BLaER1 treated with 17β-estradiol and CSF1 and Interleukin-3, amounts not matched to agents 10 nM and 100 nM (cell line): ENCODE measurements around the gene PRDM11.
A peak's percentile ranks its signal among the peaks of the same experiment; 100 is the strongest.

Source experiments
- H3K27ac ChIP-seq, 11 experiments: shearing (Covaris generic); formaldehyde crosslinking; 2 replicates each; pipeline ENCODE4 v1.8.1; 2022
- H3K27me3 ChIP-seq, 11 experiments: shearing (Covaris generic); formaldehyde crosslinking; 2 replicates each; pipeline ENCODE4 v1.8.1; 2022
- H3K36me3 ChIP-seq, 11 experiments: shearing (Covaris generic); formaldehyde crosslinking; 2 replicates each; pipeline ENCODE4 v1.8.1; 2022
- H3K4me1 ChIP-seq, 10 experiments: shearing (Covaris generic); formaldehyde crosslinking; 2 replicates each; pipeline ENCODE4 v1.8.1; 2022
- H3K4me2 ChIP-seq, 11 experiments: shearing (Covaris generic); formaldehyde crosslinking; 2 replicates each; pipeline ENCODE4 v1.8.1; 2022
- H3K4me3 ChIP-seq, 10 experiments: shearing (Covaris generic); formaldehyde crosslinking; 2 replicates each; pipeline ENCODE4 v1.8.1; 2022
- H3K9ac ChIP-seq, 11 experiments: shearing (Covaris generic); formaldehyde crosslinking; 2 replicates each; pipeline ENCODE4 v1.8.1; 2022
- H3K9me3 ChIP-seq, 11 experiments: shearing (Covaris generic); formaldehyde crosslinking; replicated peaks in 1 of 11; 2 replicates each; pipeline ENCODE4 v1.8.1; 2022
- H4K20me1 ChIP-seq, 11 experiments: shearing (Covaris generic); formaldehyde crosslinking; 2 replicates each; pipeline ENCODE4 v1.8.1; 2022
- Cebpa-rat ChIP-seq, 11 experiments: shearing (Covaris generic); IDR thresholded peaks; 2 replicates each; pipeline ENCODE4 v1.8.1; 2022

PRDM11 gene

DNA sequence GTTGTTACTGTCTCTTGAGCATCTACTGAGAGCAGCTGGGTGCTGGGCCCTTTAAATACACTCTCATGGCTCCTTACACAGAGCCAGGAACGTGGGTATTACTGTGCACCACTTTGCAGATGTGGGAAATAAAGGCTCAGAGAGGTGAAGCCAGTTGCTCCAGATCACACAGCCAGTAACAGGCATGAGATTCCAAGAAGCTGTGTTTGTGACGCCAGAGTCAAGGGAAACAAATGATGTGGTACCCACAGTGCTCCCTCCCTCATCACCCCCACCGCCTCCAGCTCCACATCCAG lies 1.4 kb upstream of the PRDM11 start:
- peaks cover 7 to 24% (median 20%) of the 10 kb centered on the region in 10 experiments for H3K4me1 ChIP-seq
- no peak overlapping the region for H3K9ac ChIP-seq
- TF ChIP-seq Cebpa-rat (IDR thresholded peaks at IDR 0.05): no peak
- H3K27me3 ChIP-seq: peaks cover 0 to 6% (median 0%) of the 10 kb centered on the region in 11 experiments; a peak in 1 of 22 replicates
- H3K36me3 ChIP-seq: no peaks in the 10 kb centered on the region
- H3K27ac ChIP-seq: no peak overlapping the region
- H3K4me2 ChIP-seq: peak overlapping the region in 4 of 11 experiments; percentile 93 to 99 (median 96); a peak in 4 of 22 replicates
- peaks cover 0 to 4% (median 0%) of the 10 kb centered on the region in 11 experiments; a peak in 1 of 22 replicates for H3K9me3 ChIP-seq
- peaks cover 0 to 14% (median 0%) of the 10 kb centered on the region in 11 experiments; a peak in 5 of 22 replicates for H4K20me1 ChIP-seq
- H3K4me3 ChIP-seq: no peak overlapping the region

DNA sequence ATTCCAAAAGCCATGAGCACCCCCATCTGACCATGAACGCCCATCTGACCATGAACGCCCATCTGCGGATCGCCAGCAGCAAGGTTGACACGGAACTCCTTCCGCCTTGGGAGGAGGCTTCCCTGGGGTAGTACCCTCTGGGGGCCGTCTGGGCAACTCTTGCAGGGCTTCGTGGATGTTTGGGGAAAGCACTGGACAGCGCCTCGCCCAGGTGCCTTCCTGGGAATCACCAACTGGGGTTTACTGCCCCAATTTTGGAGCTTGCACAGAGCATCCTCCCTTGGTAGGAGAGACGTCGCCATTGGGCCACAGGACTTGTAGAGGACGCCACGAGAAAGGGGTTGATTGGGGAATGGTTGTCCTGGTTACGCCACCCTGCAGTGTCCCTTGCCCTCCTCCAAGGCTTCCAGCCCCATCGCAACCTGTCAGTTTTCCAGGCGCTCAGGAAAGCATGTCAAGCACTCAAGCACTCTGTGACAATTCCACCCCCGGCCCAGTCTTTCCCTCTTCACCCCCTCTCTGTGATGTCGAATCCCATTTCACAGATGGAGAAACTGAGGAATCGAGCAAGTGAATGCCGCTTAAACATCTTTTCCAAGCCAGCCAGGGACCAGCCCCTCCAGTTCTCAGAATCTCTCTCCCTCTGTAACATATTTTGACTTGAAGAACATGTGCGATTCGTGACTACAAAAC lies 914 bp upstream of the PRDM11 start:
- Histone ChIP-seq H3K4me1 (peaks cover 7 to 24% (median 20%) of the 10 kb centered on the region in 10 experiments), H3K4me3 (peak overlapping the region; percentile 67 to 84 (median 80)), H4K20me1 (peaks cover 0 to 19% (median 2%) of the 10 kb centered on the region in 11 experiments; a peak in 6 of 22 replicates), H3K36me3 (no peaks in the 10 kb centered on the region), H3K9me3 (peaks cover 0 to 4% (median 0%) of the 10 kb centered on the region in 11 experiments; a peak in 1 of 22 replicates), H3K27ac (peak overlapping the region; percentile 90 to 98 (median 95); a peak in 19 of 22 replicates), H3K27me3 (peaks cover 0 to 6% (median 0%) of the 10 kb centered on the region in 11 experiments; a peak in 1 of 22 replicates), H3K9ac (peak overlapping the region; percentile 91 to 98 (median 95); a peak in 21 of 22 replicates), H3K4me2 (peak overlapping the region; percentile 83 to 99 (median 93))
- TF ChIP-seq Cebpa-rat (IDR thresholded peaks at IDR 0.05): no peak

DNA sequence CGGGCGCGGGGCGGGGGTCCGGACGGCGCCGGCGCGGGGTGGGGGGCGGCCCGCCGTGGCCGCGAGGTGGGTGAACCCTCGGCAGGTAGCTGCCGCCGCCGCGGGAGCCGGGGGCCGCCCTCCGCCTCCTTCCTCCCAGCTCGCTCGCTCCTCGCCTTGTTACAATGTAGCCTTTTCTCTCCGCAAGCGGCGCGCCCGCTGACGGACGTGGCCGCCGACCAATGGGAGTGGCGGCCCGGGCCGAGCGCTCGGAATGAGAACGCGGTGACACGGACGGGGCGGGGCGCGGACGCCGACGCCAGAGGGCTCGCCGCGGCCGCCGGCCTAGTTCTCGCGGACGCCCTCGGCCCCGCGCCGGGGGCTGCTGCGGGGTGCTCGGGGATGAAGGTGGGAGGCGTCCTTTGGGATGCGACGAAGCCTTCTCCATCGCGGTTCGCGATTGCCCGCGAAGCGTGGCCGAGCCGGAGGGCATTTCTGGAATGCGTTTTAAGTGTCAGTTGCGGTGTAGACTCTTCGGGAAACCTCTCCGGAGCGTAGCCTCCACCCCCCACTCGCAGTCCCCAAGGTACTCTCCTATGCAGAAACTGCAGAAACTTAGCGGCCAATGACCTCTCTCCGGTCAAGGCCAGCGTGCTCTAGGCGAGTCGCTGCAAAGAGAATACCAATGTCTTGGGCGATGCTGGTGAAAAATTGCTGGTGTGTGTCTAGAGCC lies 734 bp downstream of the PRDM11 start:
- peak overlapping the region; percentile 90 to 98 (median 95); a peak in 21 of 22 replicates for H3K27ac ChIP-seq
- peaks cover 0 to 6% (median 0%) of the 10 kb centered on the region in 11 experiments; a peak in 1 of 22 replicates for H3K27me3 ChIP-seq

DNA sequence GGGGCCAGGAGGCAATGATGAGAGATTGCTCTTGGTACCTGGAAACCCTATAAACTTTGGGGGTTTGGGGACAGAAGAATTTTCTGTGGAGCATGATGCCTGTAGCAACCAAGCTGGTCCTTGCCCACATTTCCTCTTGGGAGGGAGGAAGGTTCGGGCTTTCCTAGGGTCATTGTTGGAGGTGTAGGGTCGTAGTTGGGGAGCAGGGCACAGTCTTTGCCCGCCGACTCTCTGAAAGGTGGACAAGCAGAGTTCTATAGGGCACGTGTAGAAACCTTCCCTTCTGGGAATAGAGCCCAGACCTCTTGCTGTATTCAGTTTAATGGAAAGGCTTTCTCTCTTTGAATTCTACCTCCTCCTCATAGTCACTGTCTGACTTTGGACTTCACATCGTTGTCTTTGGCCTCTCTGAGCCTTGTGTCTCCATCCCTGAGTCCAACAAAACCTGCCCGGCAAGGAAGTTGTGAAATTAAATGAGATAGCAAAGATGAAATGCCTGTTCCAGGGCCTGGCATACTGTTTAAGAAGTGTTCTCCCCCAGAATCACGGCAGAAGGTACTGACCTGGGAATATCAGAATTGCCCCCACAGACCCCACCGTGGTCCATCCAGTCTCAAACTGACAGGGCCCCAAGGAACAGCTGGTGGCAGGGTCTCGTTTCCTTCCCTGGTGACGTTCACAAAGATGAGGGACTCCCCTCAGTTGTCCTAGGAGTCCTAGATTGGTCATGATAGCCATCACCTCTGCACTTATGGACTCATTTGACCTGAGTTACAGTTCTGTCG lies 1.6 kb downstream of the PRDM11 start:
- H3K27me3 ChIP-seq: peaks cover 0 to 6% (median 0%) of the 10 kb centered on the region in 11 experiments; a peak in 1 of 22 replicates
- peaks cover 0 to 4% (median 0%) of the 10 kb centered on the region in 11 experiments; a peak in 1 of 22 replicates for H3K9me3 ChIP-seq
- H3K4me1 ChIP-seq: peaks cover 7 to 29% (median 23%) of the 10 kb centered on the region in 10 experiments
- H3K4me3 ChIP-seq: peak overlapping the region; percentile 67 to 84 (median 80)
- peak overlapping the region in 5 of 11 experiments; percentile 90 to 95 (median 94); a peak in 7 of 22 replicates for H3K27ac ChIP-seq
- H3K4me2 ChIP-seq: peak overlapping the region; percentile 89 to 97 (median 94)
- no peaks in the 10 kb centered on the region for H3K36me3 ChIP-seq
- peak overlapping the region; percentile 91 to 98 (median 95) for H3K9ac ChIP-seq
- peaks cover 0 to 44% (median 27%) of the 10 kb centered on the region in 11 experiments; a peak in 16 of 22 replicates for H4K20me1 ChIP-seq
- no peak for TF ChIP-seq Cebpa-rat (IDR thresholded peaks at IDR 0.05)

More for the DNA sequence above, 734 bp downstream of the PRDM11 start:
- Histone ChIP-seq H3K4me3 (peak overlapping the region; percentile 67 to 84 (median 80)), H3K36me3 (no peaks in the 10 kb centered on the region), H3K4me1 (peaks cover 7 to 24% (median 20%) of the 10 kb centered on the region in 10 experiments), H3K9ac (peak overlapping the region; percentile 91 to 98 (median 95)), H4K20me1 (peaks cover 0 to 35% (median 18%) of the 10 kb centered on the region in 11 experiments; a peak in 14 of 22 replicates), H3K9me3 (peaks cover 0 to 4% (median 0%) of the 10 kb centered on the region in 11 experiments; a peak in 1 of 22 replicates), H3K4me2 (peak overlapping the region; percentile 89 to 97 (median 94))
- no peak for TF ChIP-seq Cebpa-rat (IDR thresholded peaks at IDR 0.05)

DNA sequence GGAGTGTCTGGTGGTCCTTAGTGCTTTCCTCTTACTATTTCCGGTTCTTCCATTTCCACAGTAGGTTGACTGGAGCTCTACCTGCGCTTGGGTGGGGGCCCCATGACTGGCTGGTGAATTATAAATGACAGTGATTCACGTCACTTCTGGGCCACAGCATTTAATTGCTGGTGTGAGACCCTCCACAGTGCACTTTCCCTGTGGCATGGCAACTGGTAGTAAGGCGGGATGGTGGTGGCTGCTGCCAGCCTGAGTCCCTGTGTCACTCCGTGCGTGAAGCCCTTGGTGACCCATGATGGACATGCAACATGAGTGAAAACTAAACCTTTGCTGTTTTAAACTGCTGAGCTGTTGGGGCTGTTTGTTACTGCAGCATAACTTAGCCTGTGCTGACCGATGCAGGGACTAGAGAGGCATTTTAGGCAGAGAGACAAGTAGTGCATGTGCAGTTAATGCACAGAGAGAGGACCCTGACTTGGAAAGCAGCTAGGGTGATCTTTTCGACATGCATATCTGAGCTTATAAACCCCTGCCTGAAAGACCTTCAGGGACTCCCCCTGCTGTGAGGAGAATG lies 3.1 kb downstream of the PRDM11 start:
- Histone ChIP-seq H3K27me3 (peaks cover 0 to 6% (median 0%) of the 10 kb centered on the region in 11 experiments; a peak in 1 of 22 replicates), H3K9ac (no peak overlapping the region), H3K9me3 (peaks cover 0 to 4% (median 0%) of the 10 kb centered on the region in 11 experiments; a peak in 1 of 22 replicates), H3K36me3 (no peaks in the 10 kb centered on the region), H3K4me1 (peaks cover 7 to 44% (median 38%) of the 10 kb centered on the region in 10 experiments), H3K4me2 (no peak overlapping the region), H3K4me3 (no peak overlapping the region), H3K27ac (no peak overlapping the region), H4K20me1 (peaks cover 0 to 58% (median 35%) of the 10 kb centered on the region in 11 experiments; a peak in 16 of 22 replicates)
- no peak for TF ChIP-seq Cebpa-rat (IDR thresholded peaks at IDR 0.05)

DNA sequence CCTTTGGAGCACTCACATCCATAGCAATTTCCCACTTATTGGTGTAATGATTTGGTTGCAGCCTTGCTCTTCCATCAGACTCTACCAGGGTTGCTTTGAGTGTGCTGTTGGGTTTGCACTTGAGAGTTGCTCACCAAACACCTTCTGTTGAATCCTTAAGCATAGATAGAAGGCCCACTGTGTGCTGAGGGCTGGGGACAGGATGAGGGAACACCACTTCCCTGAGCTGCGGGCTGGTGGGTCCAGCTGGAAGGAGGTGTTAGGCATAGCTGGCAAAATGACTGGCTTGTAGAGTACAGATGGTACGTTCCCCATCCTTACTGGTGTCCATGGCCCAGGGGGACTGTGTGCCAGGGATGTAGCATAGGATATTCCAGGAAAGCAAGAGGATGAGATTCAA lies 3.9 kb downstream of the PRDM11 start:
- Histone ChIP-seq H3K4me1 (peaks cover 7 to 50% (median 44%) of the 10 kb centered on the region in 10 experiments), H3K9ac (no peak overlapping the region), H3K27ac (no peak overlapping the region), H3K4me3 (no peak overlapping the region), H3K4me2 (no peak overlapping the region), H3K27me3 (peaks cover 0 to 6% (median 0%) of the 10 kb centered on the region in 11 experiments; a peak in 1 of 22 replicates), H3K9me3 (peaks cover 0 to 4% (median 0%) of the 10 kb centered on the region in 11 experiments; a peak in 1 of 22 replicates), H4K20me1 (peaks cover 0 to 65% (median 39%) of the 10 kb centered on the region in 11 experiments; a peak in 17 of 22 replicates), H3K36me3 (no peaks in the 10 kb centered on the region)
- no peak for TF ChIP-seq Cebpa-rat (IDR thresholded peaks at IDR 0.05)

DNA sequence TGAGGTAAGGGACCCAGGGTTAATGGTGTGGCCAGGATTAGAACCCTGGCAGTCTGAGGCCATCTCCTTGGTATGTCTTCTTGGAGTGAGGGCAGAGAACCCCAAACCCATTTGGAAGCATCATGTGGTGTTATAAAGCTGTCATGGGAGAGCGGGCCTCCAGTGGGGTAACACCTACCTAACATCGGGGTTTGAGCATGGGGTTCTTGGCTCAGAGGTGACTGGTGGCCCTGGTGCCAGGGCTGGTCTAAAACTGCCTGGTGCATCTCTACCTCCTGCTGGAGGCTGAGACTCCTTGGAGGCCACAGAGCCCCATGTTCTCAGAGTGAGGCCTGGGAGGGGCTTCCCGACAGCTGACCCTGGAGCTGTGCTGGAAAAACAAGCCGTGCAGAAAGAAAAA lies 4.5 kb downstream of the PRDM11 start:
- peaks cover 0 to 4% (median 0%) of the 10 kb centered on the region in 11 experiments; a peak in 1 of 22 replicates for H3K9me3 ChIP-seq
- H3K4me1 ChIP-seq: peaks cover 7 to 50% (median 42%) of the 10 kb centered on the region in 10 experiments
- no peak overlapping the region for H3K9ac ChIP-seq
- no peak overlapping the region for H3K4me2 ChIP-seq
- H3K36me3 ChIP-seq: no peaks in the 10 kb centered on the region
- peaks cover 0 to 71% (median 46%) of the 10 kb centered on the region in 11 experiments; a peak in 17 of 22 replicates for H4K20me1 ChIP-seq
- H3K27me3 ChIP-seq: no peaks in the 10 kb centered on the region
- H3K4me3 ChIP-seq: no peak overlapping the region
- TF ChIP-seq Cebpa-rat (IDR thresholded peaks at IDR 0.05): no peak
- no peak overlapping the region for H3K27ac ChIP-seq
